NOMO-1 treated with dmso at 0.1 percent for 144 hours (cell line): ENCODE data around the gene ACOT9.
"Not testable (repeated sequence)": the region's sequence is repeated elsewhere in the genome, so short reads cannot be mapped to it uniquely, and the experiment has no call there.

Source experiments
- DNase-seq: peaks from one replicate; lab custom pipeline; 2025; ENCODE audit not compliant: unreplicated experiment; lab: John Stamatoyannopoulos, UW

Gene ACOT9

GRCh38 chrX:23742697-23743622 lies at the start of gene ACOT9:
TSS of gene ACOT9 (minus strand) at chrX:23743276. CDS start at chrX:23743144, 132 bp downstream.
- peak; percentile 63 for DNase-seq

GRCh38 chrX:23790155-23790497 lies 47.0 kb upstream of the ACOT9 start:
- DNase-seq = no peak

- DNase-seq = no peak
Measured at GRCh38 chrX:23789386-23790154, 46.5 kb upstream of the ACOT9 start.

- DNase-seq = no peak
Measured at GRCh38 chrX:23788946-23789345, 45.9 kb upstream of the ACOT9 start.

- DNase-seq = no peak
Measured at GRCh38 chrX:23788521-23788920, 45.4 kb upstream of the ACOT9 start.

GRCh38 chrX:23787745-23788118 lies 44.7 kb upstream of the ACOT9 start:
- DNase-seq = no peak

GRCh38 chrX:23786268-23786815 lies 43.3 kb upstream of the ACOT9 start:
- DNase-seq = no peak

- no peak for DNase-seq
Measured at GRCh38 chrX:23785580-23785979, 42.5 kb upstream of the ACOT9 start.

GRCh38 chrX:23784470-23785331 lies 41.6 kb upstream of the ACOT9 start:
- DNase-seq = peak; percentile 78

- DNase-seq = no peak
Measured at GRCh38 chrX:23783589-23784469, 40.8 kb upstream of the ACOT9 start.

GRCh38 chrX:23782863-23783588 lies 40.0 kb upstream of the ACOT9 start, which contains the start of gene SAT1:
TSS of gene SAT1 (plus strand) at chrX:23783173. CDS start at chrX:23783352, 179 bp downstream.
- peak; percentile 98 for DNase-seq

GRCh38 chrX:23782455-23782854 lies 39.4 kb upstream of the ACOT9 start:
- DNase-seq = no peak

GRCh38 chrX:23779025-23779424 lies 35.9 kb upstream of the ACOT9 start:
- DNase-seq = no peak

- no peak for DNase-seq
Measured at GRCh38 chrX:23776363-23776762, 33.3 kb upstream of the ACOT9 start.

GRCh38 chrX:23773601-23774175 lies 30.6 kb upstream of the ACOT9 start:
- DNase-seq = peak; percentile 80

GRCh38 chrX:23771086-23771485 lies 28.0 kb upstream of the ACOT9 start:
- DNase-seq = not testable (repeated sequence)

- no peak for DNase-seq
Measured at GRCh38 chrX:23770142-23770541, 27.1 kb upstream of the ACOT9 start.

- no peak for DNase-seq
Measured at GRCh38 chrX:23766650-23767551, 23.8 kb upstream of the ACOT9 start.
